HL-60/S4 treated with phorbol 12-myristate 13-acetate at 8.2 ng/mL for 4 days and 3 days (cell line): ENCODE data around the gene HLA-A.
"Not testable (repeated sequence)": the region's sequence is repeated elsewhere in the genome, so short reads cannot be mapped to it uniquely, and the experiment has no call there.

Experiments used
- in situ Hi-C: fragments of 300-500 bp; cut with MboI; formaldehyde crosslinking; loops from 2 replicates; pipeline ENCODE4 v1.15.0; 2022; ENCODE audit warnings: low sequenced_read_pairs

Gene HLA-A

DNA sequence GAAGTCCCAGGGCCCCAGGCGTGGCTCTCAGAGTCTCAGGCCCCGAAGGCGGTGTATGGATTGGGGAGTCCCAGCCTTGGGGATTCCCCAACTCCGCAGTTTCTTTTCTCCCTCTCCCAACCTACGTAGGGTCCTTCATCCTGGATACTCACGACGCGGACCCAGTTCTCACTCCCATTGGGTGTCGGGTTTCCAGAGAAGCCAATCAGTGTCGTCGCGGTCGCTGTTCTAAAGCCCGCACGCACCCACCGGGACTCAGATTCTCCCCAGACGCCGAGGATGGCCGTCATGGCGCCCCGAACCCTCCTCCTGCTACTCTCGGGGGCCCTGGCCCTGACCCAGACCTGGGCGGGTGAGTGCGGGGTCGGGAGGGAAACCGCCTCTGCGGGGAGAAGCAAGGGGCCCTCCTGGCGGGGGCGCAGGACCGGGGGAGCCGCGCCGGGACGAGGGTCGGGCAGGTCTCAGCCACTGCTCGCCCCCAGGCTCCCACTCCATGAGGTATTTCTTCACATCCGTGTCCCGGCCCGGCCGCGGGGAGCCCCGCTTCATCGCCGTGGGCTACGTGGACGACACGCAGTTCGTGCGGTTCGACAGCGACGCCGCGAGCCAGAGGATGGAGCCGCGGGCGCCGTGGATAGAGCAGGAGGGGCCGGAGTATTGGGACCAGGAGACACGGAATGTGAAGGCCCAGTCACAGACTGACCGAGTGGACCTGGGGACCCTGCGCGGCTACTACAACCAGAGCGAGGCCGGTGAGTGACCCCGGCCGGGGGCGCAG is at the start of gene HLA-A:
TSS of gene HLA-A (plus strand) at position 258 of the 778 bp plus-strand sequence. CDS start at position 280, 22 bp downstream.
- in situ Hi-C loops = no loop called here

DNA sequence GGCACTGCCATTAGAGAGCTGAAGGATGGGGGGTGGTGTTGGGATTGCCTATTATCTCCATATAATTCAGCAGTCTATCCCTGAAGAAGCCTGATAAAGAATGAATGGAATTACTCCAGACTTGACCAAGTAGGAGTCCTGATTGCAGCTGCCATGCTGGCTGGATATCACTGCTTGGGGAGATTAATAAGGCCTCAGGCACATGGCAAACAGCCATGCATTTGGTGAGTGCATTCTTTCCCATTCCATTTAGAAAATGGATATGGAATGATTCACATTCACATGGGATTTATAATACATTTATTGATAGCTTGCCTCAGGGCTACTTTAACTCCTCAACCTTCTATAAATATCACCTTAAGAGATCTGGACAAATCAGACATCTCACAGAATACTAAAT is 49.6 kb upstream of the HLA-A start:
- in situ Hi-C loops = no loop called here

DNA sequence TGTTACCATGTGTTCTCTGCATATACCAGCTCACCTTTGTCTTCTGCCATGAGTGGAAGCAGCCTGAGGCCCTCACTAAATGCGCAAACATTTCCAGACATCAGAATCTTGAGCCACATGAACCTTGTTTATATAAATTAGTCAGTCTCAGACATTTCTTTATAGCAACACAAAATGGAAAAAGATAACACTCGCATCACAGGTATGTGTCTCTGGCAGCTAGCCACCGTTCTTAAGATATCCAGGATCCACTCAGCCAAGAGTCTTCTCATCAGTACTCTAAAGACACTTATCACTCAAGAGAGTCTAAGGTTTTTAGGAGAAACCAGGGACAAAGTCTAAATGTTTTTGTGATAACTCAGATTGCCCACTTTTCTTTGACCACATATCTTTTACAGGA is 43.1 kb upstream of the HLA-A start:
- in situ Hi-C loops = no loop called here

DNA sequence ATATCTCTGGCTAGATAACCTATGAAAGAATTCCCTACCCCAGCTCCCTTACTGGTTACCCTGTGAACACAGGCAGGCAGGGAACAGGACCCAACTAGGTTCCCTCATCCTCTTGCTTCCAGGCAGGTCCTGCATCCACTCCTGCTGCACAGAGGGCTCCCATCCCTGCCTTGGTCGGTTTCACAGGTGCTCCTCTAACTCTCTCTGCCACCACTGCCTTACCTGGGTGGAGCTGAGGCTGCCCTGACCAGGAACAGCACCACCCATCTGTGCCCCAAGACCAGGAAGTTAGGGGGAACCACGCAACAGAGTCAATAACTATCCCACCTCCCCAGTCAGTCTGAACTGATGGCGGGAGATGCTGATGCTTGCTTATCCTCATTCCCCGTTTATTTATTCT is 37.0 kb upstream of the HLA-A start:
- in situ Hi-C loops = no loop called here

DNA sequence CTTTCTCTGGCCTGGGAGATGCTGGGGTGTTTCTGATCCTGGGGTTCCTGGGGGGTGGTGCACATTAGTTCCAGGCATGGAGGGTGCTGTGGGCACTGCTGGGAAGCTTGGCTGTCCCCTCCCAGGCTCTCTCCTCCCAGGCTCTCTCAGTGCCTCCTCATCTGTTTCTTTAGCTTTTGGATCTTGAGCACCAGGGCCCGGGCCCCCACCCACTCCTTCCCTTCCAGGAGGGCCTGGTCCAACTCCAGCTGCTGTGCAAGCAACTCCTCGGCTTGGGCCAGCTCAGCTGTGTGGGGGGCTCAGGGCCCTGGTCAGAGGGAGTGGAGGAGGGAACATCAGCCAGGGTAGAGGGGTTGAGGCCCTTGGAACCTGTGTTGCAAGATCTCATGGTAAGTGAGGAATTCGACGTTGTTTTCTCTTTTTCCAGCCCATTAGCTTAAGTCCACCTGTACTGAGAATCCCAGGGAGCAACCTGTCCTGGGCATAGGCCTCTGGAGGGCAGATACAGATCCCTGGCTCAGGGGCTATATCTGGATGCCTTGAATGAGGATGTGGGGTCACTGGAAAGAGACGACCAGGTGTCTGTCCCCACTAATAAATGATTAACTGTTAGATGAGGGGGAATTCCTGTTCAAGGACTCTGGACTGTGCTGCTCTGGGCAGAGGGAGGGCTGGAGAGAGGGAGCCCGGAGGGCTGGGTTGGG is 34.5 kb upstream of the HLA-A start:
- in situ Hi-C loops = no loop called here

DNA sequence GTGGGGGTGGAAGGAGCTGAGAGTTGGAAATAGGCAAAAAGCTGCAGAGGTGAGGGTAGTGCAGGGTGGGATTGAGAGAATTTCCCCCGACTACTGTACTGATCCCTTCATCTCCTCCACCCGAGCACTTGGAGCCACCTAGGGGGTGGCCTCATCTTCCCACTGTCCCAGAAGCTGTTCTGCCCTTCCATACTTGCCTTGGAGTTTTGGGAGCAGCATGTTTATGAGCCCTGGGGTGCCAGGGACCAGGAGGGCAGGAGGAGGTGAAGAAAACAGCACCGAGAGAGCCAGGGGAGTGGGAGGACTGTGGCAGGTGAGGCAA is 34.0 kb upstream of the HLA-A start:
- in situ Hi-C loops = no loop called here

DNA sequence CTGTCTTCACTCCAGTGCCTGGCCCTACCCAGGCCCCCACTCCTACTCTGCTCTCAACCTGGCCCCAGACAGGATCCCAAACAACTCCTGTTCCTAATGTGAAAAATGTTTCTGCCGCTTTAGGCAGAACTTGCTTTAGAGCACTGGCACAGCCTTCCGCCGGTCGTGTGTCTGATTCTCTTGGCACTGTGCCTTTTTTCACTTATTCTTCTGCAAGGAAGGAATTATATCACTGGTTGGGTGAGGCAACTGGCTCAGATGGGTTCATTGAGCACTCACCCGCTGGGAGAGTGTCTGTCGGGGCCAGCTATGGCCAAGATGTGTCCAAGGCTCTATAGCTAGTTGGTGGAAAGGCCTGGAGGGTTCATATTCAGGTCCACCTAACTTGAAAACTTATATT is 33.6 kb upstream of the HLA-A start:
- in situ Hi-C loops = no loop called here

DNA sequence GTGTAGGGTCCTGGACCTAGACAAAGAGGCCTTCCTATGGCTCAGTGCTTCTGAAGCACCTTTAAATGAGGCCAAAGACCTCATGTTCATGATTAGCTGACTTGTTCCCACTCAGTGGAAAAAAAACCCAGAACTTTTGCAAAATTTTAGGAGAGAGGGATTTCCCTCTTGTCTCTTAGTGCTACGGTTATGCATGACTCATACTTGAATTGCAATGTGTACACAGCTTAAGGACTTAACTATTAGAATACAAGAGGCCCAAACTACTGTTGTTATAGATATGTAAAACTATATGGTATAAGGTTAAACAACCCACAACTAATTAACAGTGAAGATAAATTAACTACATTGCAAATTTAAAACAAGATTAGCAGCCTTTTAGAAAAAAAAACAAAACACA is 32.3 kb upstream of the HLA-A start:
- in situ Hi-C loops = no loop called here

DNA sequence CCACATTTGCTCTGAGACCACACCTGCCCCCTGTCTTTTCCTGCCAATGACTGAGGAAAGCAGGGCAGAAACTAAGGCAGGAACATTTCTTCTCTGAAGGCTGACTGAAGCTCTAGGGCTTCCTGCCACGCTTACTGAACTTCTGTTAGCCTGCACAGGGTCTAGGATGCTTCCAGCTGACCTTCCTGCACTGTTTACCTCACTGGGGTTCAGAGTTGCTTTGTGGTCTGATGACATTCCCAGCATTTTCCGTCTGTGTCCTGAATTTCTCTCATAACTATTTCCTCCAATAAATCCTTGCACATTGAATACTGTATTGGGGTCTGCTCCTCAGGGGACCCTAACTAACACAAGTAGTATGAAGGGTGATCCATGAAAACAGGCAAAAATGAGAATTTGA is 29.5 kb upstream of the HLA-A start:
- in situ Hi-C loops = no loop called here

DNA sequence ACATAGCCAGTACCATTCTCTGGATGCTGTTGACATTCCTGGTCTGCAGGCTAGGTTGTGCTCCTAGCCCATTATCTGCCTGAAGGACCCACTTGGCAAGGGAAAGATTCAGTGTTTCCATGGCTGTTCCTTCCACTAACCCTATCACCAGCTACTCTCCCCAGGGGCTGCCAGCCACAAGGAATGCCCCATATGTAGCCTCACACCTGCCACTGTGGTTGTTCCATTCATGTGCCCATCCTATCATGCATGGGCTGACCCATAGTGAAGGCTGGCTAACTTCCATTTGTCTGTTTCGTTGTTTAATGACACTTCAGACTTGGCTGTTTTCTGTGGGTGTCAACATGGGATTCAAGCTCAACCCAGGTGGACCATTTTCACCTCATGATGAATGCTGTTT is 25.6 kb upstream of the HLA-A start:
- in situ Hi-C loops = no loop called here

DNA sequence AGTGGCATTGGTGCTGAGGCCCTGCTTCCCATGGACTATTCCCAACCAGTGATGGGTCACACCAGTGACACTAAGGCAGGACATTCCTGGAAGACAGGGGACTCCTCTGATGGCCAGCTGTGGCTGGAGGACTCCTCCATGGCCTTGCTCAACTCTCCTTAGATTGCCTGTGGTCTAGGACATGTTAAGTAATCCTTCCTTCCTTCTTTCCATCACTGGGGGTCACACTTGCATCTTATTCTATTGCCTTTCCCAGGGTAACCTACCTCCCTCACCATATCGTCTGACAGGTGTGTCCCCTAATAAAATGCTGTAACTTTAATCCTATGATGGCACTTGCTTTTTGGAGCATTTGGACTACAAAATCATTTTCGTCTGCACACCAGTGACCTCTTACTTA is 24.5 kb upstream of the HLA-A start:
- in situ Hi-C loops = no loop called here

DNA sequence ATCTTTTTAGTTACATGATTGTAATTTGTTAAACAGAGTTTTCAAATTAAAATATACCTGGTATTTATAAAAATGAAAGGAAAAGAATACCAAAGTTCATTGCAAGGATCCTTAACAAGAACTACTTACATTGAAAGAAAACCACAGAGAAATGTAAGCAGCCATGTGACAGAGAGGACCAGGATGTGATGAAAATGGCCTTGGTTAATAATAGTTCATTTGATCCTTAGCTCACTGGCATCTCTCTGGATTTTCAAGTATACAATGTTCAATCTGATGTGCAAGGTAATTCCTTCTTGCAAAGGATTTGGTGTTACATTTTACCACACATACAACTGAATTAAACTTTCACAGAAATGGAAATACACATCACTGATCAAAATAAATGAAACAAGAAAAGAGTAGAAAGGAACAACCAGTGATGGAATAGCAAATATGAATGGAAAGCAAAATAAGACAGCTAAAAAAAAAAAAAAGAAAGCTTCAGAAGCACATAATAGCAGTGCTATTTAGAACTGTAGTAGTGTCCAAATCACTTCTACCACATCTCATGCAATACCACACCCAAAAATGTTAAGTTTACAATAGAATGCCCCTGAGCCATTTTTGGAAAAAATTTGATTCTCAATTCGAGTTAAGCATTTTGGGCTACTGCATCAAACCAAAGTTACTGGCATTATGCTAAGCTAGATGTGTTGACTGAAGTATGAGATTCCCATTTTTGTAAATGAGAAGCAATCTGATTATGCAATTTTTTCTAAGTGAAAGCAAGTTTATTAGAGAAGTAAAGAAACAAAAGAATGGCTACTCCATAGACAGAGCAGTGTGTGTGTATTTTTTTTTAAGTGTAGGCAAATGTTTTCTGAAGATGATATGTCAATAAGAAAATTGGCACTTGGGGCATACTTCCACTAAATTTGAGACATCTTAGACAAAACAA is 22.6 kb upstream of the HLA-A start:
- in situ Hi-C loops = no loop called here

DNA sequence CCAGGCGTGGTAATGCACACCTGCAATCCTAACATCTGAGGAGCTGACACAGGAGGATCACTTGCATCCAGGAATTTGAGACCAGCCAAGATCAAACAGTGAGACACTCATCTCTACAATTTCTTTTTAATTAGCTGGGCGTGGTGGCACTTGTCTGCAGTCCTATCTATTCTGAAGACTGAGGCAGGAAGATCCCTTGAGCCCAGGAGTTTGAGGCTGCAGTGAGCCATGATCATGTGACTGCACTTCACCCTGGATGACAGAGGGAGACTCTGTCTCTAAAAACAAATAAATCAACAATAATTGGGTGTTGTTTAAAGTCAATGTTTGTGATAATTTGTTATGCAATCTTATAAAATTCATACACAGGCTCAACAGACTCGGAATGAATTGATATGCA is 18.0 kb upstream of the HLA-A start:
- in situ Hi-C loops = no loop called here

DNA sequence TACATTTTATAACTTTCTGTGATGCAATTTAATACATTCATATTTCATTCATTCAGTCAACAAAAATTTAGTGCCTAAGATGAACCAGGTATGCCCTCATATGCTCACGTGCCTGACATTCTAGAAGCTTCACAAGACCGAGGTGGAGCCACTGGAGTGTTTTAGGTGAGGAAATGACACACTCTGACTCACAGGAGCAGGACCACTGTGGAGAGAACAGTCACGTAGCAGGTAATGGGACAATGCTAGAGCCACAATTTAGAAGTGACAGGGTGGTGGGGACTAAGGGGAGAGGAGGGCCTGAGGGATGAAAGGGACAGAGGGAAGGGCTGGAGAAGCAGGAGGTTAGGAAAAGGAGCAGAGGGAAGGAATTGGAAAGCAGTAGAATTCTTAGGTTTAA is 17.6 kb upstream of the HLA-A start:
- in situ Hi-C loops = no loop called here

DNA sequence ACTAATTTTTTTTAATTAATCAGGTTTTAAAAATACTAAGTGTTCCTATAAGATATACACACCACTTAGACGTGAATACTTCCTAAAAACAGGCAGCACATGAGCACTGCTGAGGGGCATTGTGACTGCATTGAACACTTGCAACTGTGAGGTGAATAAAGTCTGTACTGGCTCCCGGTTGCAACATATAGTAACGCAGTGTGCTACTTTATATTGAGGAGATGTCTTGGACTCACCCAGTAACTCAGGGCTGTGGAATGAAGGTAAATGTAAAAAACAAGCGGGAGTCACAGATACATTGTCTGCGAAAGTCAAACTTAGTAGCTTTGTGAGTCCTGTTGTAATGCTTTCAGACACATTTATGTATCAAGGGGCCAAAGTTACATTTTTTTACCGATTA is 17.0 kb upstream of the HLA-A start:
- in situ Hi-C loops = no loop called here

DNA sequence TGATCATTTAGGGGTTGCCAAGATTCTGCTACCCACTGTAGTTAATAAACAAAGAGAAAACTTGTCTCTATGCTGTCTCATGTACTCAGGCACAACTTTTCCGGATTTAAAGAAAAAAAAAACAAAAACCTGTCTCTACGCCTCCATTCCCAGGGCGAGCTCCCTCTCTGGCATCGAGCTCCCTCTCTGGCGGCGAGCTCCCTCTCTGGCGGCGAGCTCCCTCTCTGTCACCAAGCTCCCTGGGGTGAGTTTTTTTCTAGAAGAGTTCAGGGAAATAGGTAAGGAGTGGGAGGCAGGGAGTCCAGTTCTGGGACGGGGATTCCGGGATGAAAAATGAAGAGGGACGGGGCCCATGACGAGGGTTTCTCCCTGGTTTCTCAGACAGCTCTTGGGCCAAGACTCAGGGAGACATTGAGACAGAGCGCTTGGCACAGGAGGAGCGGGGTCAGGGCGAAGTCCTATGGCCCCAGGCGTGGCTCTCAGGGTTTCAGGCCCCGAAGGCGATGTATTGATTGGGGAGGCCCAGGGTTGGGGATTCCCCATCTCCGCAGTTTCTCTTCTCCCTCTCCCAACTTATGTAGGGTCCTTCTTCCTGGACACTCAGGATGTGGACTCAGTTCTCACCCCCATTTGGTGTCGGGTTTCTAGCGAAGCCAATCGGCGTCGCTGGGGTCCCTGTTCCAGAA is 16.5 kb upstream of the HLA-A start:
- in situ Hi-C loops = no loop called here

DNA sequence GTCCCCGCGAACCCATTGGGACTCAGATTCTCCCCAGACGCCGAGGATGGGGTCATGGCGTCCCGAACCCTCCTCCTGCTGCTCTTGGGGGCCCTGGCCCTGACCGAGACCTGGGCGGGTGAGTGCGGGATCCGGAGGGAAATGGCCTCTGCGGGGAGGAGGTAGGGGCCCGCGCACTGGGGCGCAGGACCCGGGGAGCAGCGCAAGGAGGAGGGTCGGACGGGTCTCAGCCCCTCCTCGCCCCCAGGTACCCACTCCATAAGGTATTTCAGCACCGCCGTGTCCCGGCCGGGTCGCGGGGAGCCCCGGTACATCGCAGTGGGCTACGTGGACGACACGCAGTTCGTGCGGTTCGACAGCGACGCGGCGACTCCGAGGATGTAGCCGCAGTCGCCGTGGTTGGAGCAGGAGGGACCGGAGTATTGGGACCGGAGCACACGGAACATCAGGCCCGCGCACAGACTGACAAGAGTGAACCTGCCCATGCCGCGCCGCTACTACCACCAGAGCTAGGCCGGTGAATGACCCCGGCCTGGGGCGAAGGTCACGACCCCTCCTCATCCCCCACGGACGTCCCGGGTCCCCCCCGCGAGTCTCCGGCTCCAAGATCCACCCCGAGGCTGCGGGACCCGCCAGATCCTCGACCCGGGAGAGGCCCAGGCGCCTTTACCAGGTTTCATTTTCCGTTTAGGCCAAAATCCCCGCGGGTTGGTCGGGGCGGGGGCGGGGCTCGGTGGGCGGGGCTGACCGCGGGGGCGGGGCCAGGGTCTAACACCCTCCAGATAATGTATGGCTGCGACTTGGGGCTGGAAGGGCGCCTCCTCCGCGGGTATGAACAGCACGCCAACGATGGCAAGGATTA is 15.7 kb upstream of the HLA-A start:
- in situ Hi-C loops = no loop called here

DNA sequence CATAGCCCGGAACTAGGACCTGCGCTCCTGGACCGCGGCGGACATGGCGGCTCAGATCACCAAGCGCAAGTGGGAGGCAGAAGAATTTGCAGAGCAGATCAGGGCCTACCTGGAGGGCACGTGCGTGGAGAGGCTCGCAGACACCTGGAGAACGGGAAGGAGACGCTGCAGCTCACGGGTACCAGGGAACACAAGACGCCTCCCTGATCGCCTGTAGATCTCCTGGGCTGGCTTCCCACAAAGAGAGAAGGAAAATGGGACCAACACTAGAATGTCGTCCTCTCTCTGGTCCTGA is 15.1 kb upstream of the HLA-A start:
- in situ Hi-C loops = no loop called here

DNA sequence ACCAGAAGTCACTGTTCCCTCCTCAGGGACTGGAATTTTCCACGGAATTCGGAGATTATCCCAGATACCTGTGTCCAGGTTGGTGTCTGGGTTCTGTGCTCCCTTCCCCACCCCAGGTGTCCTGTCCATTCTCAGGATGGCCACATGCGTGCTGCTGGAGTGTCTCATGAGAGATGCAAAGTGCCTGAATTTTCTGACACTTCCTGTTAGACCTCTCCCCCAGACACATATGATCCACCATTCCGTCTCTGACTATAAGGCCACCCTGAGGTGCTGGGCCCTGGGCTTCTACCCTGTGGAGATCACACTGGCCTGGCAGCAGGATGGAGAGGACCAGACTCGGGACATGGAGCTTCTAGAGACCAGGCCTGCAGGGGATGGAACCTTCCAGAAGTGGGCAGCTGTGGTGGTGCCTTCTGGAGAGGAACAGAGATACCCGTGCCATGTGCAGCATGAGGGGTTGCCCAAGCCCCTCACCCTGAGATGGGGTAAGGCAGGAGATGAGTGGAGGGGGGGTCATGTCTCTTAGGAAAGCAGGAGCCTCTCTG is 14.4 kb upstream of the HLA-A start:
- in situ Hi-C loops = no loop called here

DNA sequence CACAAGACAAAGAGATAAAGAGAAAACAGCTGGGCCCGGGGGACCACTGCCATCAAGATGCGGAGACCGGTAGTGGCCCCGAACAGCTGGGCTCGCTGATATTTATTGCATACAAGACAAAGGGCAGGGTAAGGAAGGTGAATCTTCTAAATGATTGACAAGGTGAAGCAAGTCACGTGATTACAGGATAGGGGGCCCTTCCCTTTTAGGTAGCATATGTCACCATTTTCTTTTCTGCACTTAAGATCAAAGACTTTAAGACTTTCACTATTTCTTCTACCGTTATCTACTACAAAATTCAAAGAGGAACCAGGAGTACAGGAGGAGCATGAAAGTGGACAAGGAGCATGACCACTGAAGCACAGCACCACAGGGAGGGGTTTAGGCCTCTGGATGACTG is 12.3 kb upstream of the HLA-A start:
- in situ Hi-C loops = not testable (repeated sequence)
